Fibroblast of lung (primary cell): ENCODE data around the gene TYK2.

Source experiments
- EZH2 ChIP-seq: IDR thresholded peaks from 2 replicates; pipeline ENCODE4 v1.5.1; 2012; ENCODE audit warnings: low read length, control low read depth, mild to moderate bottlenecking; ENCODE audit errors: missing control alignments
- TF ChIP-seq, protein P1 (sequence below), 2 donors: IDR thresholded peaks in 1 of 2; conservative IDR thresholded peaks in 1 of 2; 1 replicate in 1 of 2; 2 replicates in 1 of 2; pipeline ENCODE4 v1.5.1; 2011 to 2012; ENCODE audit warnings: low read length in 2 of 2, control low read depth in 1 of 2, inconsistent platforms in 1 of 2, low read depth in 1 of 2, mild to moderate bottlenecking in 1 of 2

DNA sequence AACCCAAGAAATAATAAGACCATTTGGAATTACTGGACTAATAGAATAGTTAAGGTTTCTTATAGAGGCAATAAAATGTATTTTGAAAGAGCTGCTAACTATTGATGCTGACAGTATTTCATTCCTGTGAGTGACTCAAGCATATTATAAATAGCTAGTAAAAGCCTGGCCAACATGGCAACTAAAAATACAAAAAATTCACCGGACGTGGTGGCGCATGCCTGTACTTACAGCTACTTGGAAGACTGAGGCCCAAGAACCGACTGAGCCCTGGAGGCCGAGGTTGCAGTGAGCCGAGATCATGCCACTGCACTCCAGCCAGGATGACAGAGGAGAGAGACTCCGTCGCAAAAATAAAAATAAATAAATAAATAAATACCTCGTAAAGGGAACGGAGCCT is 35.6 kb downstream of the TYK2 start:
- TF ChIP-seq, protein P1, sequence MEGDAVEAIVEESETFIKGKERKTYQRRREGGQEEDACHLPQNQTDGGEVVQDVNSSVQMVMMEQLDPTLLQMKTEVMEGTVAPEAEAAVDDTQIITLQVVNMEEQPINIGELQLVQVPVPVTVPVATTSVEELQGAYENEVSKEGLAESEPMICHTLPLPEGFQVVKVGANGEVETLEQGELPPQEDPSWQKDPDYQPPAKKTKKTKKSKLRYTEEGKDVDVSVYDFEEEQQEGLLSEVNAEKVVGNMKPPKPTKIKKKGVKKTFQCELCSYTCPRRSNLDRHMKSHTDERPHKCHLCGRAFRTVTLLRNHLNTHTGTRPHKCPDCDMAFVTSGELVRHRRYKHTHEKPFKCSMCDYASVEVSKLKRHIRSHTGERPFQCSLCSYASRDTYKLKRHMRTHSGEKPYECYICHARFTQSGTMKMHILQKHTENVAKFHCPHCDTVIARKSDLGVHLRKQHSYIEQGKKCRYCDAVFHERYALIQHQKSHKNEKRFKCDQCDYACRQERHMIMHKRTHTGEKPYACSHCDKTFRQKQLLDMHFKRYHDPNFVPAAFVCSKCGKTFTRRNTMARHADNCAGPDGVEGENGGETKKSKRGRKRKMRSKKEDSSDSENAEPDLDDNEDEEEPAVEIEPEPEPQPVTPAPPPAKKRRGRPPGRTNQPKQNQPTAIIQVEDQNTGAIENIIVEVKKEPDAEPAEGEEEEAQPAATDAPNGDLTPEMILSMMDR (conservative IDR thresholded peaks at IDR 0.05 in 1 of 2, IDR thresholded peaks at IDR 0.05 in 1 of 2; ENCODE audit: low read depth in 1 of 2, low read length in 2 of 2), result no peak
- no peak for TF ChIP-seq EZH2
